GM18951 (cell line): Measurements from ENCODE around the gene ZMIZ1.

Experiments
- POLR2A ChIP-seq: IDR thresholded peaks from 4 replicates; pipeline ENCODE4 v1.6.1; 2011; ENCODE audit warnings: mild to moderate bottlenecking; ENCODE audit not compliant: insufficient read length, insufficient read depth; ENCODE audit errors: extremely low read depth
- in situ Hi-C: fragments of 300-500 bp; cut with MboI; formaldehyde crosslinking; loops from one replicate; pipeline ENCODE4 v1.12.0; 2022; ENCODE audit warnings: low sequenced_read_pairs, mixed read lengths, inconsistent platforms; ENCODE audit not compliant: unreplicated experiment

ZMIZ1 gene

DNA sequence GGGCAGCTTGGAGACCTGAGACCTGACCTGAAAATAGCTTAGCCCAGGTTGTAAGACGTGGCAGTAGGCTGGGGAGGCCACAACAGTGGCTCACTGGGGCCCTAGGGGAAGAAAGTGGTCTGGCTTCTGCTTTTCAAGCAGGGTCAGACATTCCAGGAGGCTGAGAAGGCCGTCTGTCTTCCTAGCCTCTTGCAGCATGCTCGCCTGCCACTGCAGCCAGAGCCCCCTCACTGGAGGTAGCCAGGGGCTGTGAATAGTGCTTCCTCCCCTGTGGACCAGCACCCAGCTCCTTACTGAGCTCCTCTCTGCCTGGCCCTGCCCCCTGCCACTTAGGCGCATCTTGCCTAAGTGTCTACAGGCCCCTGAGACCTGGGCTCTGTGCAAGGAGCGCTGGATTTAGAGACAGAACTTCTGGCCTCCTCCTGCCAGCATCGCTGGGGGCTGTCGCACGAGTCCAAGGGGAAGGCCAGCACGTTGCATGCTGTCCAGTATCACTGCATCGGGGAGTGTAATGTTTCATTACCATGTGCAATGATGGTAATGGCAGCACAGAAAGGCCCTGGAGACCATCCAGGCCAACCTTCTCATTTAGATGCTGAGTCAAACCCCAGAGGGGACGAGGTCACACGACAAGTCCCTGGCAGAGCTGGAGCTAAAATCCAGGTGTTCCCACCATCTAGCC, 12.7 kb downstream of the ZMIZ1 start:
- in situ Hi-C loops = no loop called here
- no peak for TF ChIP-seq POLR2A

DNA sequence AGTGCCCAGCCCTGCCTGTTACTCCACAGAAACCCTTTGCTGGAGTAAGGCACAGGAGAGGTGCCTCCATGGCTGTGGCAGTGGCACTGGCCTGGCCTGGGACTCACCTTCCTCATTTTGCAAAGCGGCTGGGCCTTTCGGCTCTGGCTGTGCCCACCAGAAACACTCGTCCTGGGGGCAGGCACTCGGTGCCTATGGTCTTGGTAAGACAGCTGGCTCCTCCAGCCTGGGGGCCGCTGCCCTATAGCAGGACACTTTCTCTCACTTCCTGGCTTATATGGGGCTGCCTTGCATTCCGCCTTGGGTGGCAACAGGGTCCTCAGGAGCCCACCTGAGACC, 13.2 kb downstream of the ZMIZ1 start:
- no peak for TF ChIP-seq POLR2A
- in situ Hi-C loops = no loop called here

DNA sequence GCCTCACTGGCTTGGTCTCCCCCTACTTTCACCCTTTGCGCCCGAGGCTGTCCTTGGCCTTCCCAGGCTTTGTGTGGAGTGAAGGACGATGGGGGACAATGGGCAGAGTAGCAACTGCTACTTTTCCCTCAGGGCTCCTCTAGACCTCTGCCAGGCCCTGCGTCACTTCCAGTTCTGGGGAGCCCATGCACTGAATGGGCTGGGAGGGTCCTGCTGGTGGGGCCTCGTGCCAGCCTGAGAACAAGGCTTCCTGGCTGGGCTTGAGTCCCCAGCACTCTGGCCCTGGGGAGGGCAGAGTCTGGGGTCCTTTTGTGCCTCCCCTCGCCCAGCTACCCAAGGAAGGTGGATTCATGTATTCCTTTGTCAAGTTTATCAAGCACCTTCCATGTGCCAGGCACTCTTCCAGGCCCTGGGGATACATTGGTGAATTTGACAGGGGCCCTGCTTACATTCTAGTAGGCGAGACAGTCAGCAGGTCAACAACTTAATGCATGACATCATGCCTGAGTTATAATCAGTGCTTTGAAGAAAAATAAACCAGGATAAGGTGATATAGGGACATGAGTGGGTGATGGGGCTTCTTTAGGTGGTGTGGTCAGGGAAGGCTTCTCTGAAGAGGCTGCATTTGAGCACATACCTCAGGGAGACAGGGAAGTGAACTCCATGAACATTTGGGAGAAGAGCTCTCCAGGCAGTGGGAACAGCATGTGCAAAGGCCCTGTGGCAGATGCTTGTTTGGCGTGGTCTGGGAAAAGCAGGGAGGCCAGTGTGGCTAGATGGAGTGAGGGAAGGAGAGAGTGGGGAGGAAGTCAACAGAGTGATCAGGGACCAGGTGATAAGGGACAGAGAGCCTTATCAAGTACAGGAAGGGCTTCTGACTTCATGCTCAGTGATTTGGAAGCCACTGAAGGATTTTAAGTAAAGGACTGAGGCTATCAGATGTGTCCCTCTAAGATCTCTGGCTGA, 14.1 kb downstream of the ZMIZ1 start:
- TF ChIP-seq POLR2A = no peak
- in situ Hi-C loops = no loop called here

DNA sequence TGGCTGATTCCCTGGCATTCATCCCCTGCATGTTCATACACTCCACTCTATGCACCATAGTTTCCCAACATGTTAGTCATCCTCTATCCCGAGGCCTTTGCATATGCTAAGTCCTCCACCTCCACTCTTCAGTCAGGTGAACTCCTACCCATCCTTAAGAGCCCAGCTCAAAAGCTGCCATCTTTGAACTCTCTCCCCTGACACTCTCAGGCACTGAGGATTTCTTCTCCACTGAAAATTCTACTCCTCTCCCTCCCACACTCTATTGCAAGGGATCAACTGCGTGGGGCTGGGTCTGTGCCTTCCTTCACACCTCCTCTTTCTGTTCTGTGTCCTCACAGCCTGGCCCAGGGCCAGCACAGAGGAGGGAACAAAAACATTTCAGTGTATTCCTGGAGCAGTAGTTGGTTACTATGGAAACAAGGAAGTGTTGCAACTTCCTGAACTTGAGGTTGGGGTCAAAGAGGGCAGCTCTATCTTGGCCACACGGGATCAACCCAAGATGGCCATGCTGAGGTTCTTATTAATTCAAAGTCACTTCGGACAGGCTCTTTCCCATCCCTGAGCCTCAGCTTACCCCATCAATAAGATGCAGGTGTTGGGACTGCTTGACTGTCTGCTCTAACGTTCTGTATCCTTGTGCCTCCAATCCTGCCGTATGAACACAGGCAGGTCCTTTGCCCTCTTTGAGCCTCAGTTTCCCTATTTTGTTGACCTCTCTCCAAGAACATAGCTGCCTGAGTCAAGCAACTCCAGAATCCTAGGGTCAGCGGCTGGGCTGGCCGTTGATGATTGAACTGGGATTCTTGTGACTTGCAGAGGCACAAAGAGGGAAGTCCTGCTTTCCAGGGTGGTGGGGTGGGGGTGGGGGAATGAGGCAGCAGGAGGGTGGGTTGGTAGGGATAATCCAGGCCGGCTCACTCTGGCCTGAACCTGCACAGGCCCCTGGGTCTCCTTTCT, 15.5 kb downstream of the ZMIZ1 start:
- in situ Hi-C loops = no loop called here
- TF ChIP-seq POLR2A = no peak

DNA sequence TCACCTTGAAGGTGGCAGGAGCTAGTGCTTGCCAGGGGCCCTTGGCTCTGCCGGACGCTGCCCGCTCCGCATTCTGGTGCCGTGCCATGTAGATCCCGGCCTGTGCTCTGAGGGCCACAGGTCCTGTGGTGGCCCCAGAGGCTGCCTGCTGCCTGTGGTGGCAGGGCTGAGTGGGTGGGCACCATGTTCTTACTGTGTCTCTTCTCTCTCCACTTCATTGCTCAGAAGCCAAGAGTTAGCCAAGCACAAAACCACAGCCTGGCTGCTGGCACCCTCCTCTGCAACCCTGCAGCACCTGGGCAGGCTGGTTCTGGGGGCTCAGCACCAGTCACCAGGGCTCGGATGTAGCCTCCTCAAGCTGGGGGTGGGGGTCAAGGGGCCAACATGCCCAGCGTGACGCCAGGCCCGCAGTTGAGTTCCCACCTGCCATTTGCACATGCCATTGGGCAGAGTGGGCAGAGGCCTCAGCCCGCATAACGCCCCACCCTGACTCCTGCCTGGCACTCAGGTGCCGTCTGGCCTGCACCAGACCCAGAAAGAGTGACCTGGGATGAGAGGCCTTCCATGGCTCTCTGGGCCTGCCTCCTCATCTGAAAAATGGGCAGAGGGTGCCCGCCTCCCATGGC, 16.3 kb downstream of the ZMIZ1 start:
- in situ Hi-C loops = no loop called here
- no peak for TF ChIP-seq POLR2A

DNA sequence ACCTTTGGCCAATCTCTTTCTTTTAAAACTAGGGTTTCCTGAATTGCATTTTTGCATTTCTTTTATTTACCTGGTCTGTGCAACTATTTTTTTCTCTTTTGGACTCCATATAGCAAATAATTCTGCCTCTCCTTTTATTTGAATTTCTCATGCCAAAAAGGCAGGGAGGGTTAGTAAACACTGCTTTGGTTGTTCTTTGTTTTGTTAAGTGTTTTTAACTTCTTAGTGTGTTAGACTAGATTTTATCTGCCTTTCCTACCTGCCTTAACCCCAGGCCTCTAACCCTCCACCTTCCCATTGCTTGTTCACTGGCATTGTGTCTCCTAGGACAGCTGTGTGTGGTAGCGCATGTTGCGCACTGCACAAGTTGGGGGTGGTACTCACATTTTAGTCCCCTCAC, 18.1 kb downstream of the ZMIZ1 start:
- in situ Hi-C loops = no loop called here
- TF ChIP-seq POLR2A = no peak

DNA sequence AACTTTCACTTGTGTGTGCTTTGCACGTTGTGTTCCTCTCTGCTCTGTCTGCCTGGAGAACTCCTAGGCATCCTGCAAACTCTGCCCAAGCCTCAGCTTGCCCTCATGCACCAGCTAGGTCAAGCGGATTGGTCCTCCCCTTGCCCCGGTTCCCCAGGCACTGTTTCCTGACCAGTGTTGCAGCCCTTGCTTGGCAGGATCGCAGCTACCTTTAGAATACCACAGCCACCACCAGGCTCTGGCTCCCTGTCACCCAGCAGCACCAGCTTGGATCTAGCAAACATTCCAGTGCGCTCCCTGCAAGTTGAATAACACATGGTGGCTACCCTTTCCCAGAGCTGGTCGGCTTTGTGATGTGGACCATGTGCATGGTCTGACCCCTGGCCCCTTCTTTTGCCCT, 19.0 kb downstream of the ZMIZ1 start:
- no peak for TF ChIP-seq POLR2A
- in situ Hi-C loops = no loop called here

DNA sequence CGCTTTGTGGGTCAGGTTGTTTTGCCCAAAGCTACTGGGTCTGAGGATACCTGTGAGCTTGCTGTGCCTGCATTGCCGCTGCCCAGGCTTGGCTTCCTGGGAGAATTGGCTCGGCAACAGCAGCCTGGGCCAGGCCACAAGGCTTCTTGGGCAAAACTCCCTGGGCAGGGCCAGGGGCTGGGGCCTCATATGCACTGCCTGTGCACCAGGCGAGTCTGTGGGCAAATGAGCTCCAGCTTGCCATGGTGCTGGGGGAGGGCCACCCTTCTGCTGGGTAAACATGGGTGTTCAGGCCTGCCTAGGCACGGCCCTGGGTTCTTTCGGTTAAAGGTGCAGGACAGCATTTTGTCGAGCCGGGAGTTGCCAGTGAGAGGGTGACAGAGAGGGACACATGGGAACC, 19.4 kb downstream of the ZMIZ1 start:
- in situ Hi-C loops = no loop called here
- no peak for TF ChIP-seq POLR2A

DNA sequence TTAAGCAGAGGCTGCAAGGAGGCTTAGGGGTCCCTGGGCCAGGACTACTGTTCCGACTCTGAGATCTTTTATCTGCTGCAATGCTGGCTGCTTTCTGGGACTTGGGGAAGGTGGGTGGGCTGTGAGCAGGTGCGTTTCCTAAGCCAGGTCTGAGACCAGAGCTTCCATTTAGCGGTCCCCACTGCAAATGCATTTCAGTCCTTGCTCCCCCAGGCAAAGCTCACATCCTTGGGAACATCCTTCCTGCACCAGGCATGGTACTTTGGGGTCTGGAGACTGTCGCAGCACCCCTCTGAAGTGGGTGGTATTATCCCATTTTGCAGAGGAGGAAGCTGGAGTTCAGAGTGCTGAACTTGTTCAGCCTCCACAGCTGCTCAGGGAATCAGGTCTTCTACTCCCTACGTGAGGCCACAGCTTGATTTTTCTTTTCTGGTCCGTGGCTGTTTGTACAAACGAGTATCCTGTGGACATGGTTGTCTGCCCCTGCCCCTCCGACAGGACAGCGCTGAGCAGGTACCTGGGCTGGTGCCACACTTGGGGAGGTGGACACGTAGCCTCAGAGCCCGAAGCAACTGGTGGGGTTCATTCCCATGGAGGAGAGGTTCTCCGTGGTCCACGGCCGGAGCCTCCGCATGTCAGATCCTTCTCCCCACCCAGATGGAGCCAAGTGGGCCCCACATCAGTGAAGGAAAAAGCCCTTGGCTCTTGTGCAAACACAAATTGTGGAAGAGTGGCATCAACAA, 20.0 kb downstream of the ZMIZ1 start:
- in situ Hi-C loops = no loop called here
- TF ChIP-seq POLR2A = no peak

DNA sequence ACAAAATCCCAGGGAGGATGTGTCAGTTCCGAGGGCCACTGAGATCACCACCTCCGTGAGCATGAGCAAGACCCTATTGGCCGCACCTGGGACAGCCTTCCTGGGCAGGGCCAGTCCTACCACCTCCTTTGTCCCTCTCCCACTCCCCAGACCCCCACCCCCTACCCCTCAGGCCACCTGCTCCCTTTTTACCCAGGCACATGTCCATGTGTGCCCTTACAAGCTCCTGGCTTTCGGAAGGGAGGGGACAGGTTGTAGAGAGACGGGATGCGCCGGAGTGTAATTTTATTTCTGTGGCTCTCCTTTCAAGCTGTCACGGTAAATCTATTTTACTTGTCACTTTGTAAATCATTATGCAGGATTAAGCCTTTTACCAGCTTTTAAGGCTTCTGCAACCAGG, 20.9 kb downstream of the ZMIZ1 start:
- in situ Hi-C loops = no loop called here
- TF ChIP-seq POLR2A = no peak

DNA sequence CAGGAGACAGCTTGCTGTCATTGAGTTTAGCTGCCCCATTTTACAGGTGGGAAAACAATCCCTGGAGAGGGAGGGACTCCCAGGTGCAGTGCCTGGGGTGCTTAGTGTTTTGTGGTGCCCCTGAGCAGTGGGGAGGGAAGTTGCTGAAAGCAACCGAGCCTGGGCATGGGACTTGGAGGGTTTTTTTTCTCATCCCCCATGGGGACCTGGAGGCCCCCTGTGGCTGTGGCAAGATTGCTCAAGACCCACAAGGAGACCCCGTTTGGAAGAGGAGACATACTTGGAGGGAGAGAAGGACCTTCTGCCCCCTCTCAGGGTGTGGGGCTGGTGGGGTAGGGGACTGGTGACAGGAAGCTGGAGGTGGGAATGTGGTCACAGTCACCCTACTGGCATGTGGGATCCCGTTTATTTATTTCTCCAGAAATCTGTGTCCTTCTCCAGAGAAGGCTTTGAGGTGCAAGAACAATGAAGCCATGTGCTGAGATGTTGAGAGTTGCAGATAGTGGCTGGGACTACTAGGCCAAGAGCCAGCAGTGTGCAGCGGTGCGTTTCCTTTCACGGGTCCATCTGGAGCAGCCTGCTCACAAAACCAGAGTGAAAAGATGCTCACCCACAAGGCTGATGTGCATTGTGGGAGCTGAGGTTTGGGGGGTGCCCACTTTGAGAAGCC, 21.5 kb downstream of the ZMIZ1 start:
- in situ Hi-C loops = no loop called here
- TF ChIP-seq POLR2A = no peak

DNA sequence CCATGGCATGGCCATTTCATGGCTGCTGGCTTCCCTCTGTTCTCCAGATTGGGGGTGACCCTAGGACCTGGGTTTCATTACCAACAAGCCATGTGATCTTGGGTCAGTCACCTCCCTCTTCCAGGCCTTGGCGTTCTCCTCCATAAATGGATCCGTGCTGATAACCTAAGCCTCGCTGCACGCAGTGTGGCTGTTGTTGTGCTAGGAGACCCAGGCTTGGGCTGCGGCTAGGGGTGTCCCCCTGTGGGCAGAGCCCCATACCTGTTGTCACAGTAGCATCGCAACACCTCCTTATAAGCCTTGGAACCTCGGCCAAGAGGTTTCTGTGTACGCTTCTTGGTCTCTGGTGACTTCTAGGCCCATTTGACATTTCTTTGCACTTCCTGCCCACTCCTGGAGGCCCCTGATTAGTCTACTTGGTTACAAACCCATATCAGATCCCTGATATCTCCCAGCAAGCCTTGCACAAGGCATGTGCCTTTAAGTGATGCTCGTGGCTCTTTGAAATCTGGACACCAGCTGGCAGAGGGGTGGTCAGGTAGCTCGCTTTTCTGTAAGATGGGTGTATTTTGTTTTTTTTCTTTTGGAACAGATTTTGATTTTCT, 23.6 kb downstream of the ZMIZ1 start:
- TF ChIP-seq POLR2A = no peak
- in situ Hi-C loops = no loop called here
